H9 (cell line): ENCODE measurements around the gene DYNC2H1. TPM values are rescaled to one million over a fixed set of nuclear protein-coding genes. Genes with fewer than 3 reads are reported as not detected.

Experiments
- DNase-seq: peaks from one replicate; pipeline ENCODE4 v3.0.0-alpha.2; 2017
- H2AFZ ChIP-seq: one replicate; pipeline ENCODE4 v1.6.1; 2013; ENCODE audit warnings: mild to moderate bottlenecking, low read length, control low read depth, moderate library complexity
- H2AK5ac ChIP-seq: 2 replicates; pipeline ENCODE4 v1.6.1; 2013; ENCODE audit warnings: low read length, control low read depth, mixed read lengths; ENCODE audit not compliant: insufficient read length
- H2BK120ac ChIP-seq: one replicate; pipeline ENCODE4 v1.6.1; 2013; ENCODE audit warnings: low read depth, mild to moderate bottlenecking, low read length, control low read depth, inconsistent platforms; ENCODE audit not compliant: poor library complexity, severe bottlenecking
- H2BK12ac ChIP-seq: 2 replicates; pipeline ENCODE4 v1.6.1; 2013; ENCODE audit warnings: low read length, control low read depth, mixed read lengths, low read depth; ENCODE audit not compliant: insufficient read length
- H2BK15ac ChIP-seq: 2 replicates; pipeline ENCODE4 v1.6.1; 2013; ENCODE audit warnings: low read depth, low read length, control low read depth
- H2BK20ac ChIP-seq: one replicate; pipeline ENCODE4 v1.6.1; 2013; ENCODE audit warnings: low read depth, mild to moderate bottlenecking, low read length, control low read depth, inconsistent platforms; ENCODE audit not compliant: poor library complexity, severe bottlenecking
- H2BK5ac ChIP-seq: 2 replicates; pipeline ENCODE4 v1.6.1; 2013; ENCODE audit warnings: low read length, control low read depth, mixed read lengths; ENCODE audit not compliant: insufficient read length
- H3K14ac ChIP-seq: 2 replicates; pipeline ENCODE4 v1.6.1; 2013; ENCODE audit warnings: low read length, control low read depth; ENCODE audit not compliant: insufficient read depth
- H3K18ac ChIP-seq: 2 replicates; pipeline ENCODE4 v1.6.1; 2013; ENCODE audit warnings: low read depth, mild to moderate bottlenecking, mixed read lengths, low read length, control low read depth; ENCODE audit not compliant: insufficient read length
- H3K23ac ChIP-seq: 2 replicates; pipeline ENCODE4 v1.6.1; 2013; ENCODE audit warnings: low read length, control low read depth, mixed read lengths, low read depth; ENCODE audit not compliant: insufficient read length
- H3K23me2 ChIP-seq: 2 replicates; pipeline ENCODE4 v1.6.1; 2013; ENCODE audit warnings: low read depth, mild to moderate bottlenecking, mixed read lengths, low read length, control low read depth; ENCODE audit not compliant: insufficient read length, poor library complexity, severe bottlenecking
- H3K27ac ChIP-seq: 2 replicates; pipeline ENCODE4 v1.5.1; 2013; ENCODE audit warnings: low read length, control low read depth, mixed read lengths, low read depth; ENCODE audit not compliant: insufficient read length
- H3K27me3 ChIP-seq: 2 replicates; pipeline ENCODE4 v1.6.1; 2013; ENCODE audit warnings: low read length, control low read depth, inconsistent platforms; ENCODE audit not compliant: insufficient read depth
- H3K4ac ChIP-seq: 2 replicates; pipeline ENCODE4 v1.6.1; 2013; ENCODE audit warnings: low read depth, mild to moderate bottlenecking, control low read depth, inconsistent platforms, low read length, moderate library complexity
- H3K4me1 ChIP-seq: 2 replicates; pipeline ENCODE4 v1.6.1; 2013; ENCODE audit warnings: low read length, control low read depth, inconsistent platforms; ENCODE audit not compliant: insufficient read depth
- H3K4me2 ChIP-seq: 2 replicates; pipeline ENCODE4 v1.6.1; 2013; ENCODE audit warnings: low read length, control low read depth, mixed read lengths; ENCODE audit not compliant: insufficient read length, insufficient read depth
- H3K56ac ChIP-seq: 2 replicates; pipeline ENCODE4 v1.6.1; 2013; ENCODE audit warnings: low read depth, mild to moderate bottlenecking, mixed read lengths, low read length, control low read depth; ENCODE audit not compliant: insufficient read length
- H3K79me1 ChIP-seq: 2 replicates; pipeline ENCODE4 v1.6.1; 2013; ENCODE audit warnings: low read depth, mild to moderate bottlenecking, moderate library complexity, low read length, control low read depth, inconsistent platforms; ENCODE audit not compliant: insufficient read depth, poor library complexity, severe bottlenecking
- H3K79me2 ChIP-seq: 2 replicates; pipeline ENCODE4 v1.6.1; 2013; ENCODE audit warnings: low read length, control low read depth, inconsistent platforms; ENCODE audit not compliant: insufficient read depth
- H3K9ac ChIP-seq: 2 replicates; pipeline ENCODE4 v1.6.1; 2013; ENCODE audit warnings: low read length, control low read depth, mixed read lengths; ENCODE audit not compliant: insufficient read length; ENCODE audit errors: extremely low read depth
- H3K9me3 ChIP-seq: one replicate; pipeline ENCODE4 v1.6.1; 2013; ENCODE audit warnings: low read depth, low read length, inconsistent platforms; ENCODE audit not compliant: control insufficient read depth
- H3T11ph ChIP-seq: one replicate; pipeline ENCODE4 v1.6.1; 2013; ENCODE audit warnings: mild to moderate bottlenecking, low read length, control low read depth, inconsistent platforms
- H4K20me1 ChIP-seq: one replicate; pipeline ENCODE4 v1.6.1; 2013; ENCODE audit not compliant: control insufficient read depth, insufficient read length, insufficient read depth
- H4K5ac ChIP-seq: 2 replicates; pipeline ENCODE4 v1.6.1; 2013; ENCODE audit warnings: low read depth, mild to moderate bottlenecking, mixed read lengths, low read length, control low read depth; ENCODE audit not compliant: insufficient read length
- H4K8ac ChIP-seq: replicated peaks from 2 replicates; pipeline ENCODE4 v1.6.1; 2013; ENCODE audit warnings: low read length, control low read depth, mixed read lengths, low read depth; ENCODE audit not compliant: insufficient read length
- H4K91ac ChIP-seq: 2 replicates; pipeline ENCODE4 v1.6.1; 2013; ENCODE audit warnings: low read depth, mild to moderate bottlenecking, moderate library complexity, mixed read lengths, low read length, control low read depth; ENCODE audit not compliant: insufficient read length
- H3K27ac Mint-ChIP-seq, 3 experiments: 2 replicates in 2 of 3; 3 replicates in 1 of 3; pipeline ENCODE4 v1.8.0; 2020 to 2021; ENCODE audit warnings: mixed read lengths in 3 of 3, mild to moderate bottlenecking in 1 of 3, moderate library complexity in 1 of 3
- H3K27me3 Mint-ChIP-seq: 2 replicates; pipeline ENCODE4 v1.8.0; 2021; ENCODE audit warnings: low read depth, mild to moderate bottlenecking, moderate library complexity, mixed read lengths
- H3K36me3 Mint-ChIP-seq, 3 experiments: 2 replicates in 2 of 3; 3 replicates in 1 of 3; pipeline ENCODE4 v1.8.0; 2020 to 2021; ENCODE audit warnings: low read depth in 3 of 3, mixed read lengths in 3 of 3; ENCODE audit not compliant: insufficient read depth in 1 of 3
- H3K4me1 Mint-ChIP-seq, 2 experiments: 2 replicates each; pipeline ENCODE4 v1.8.0; 2020; ENCODE audit warnings: mixed read lengths in 2 of 2
- H3K4me3 Mint-ChIP-seq, 2 experiments: 2 replicates in 1 of 2; 3 replicates in 1 of 2; pipeline ENCODE4 v1.8.0; 2020 to 2021; ENCODE audit warnings: mild to moderate bottlenecking in 2 of 2, mixed read lengths in 2 of 2, moderate library complexity in 1 of 2
- H3K9me3 Mint-ChIP-seq, 2 experiments: 2 replicates in 1 of 2; 3 replicates in 1 of 2; pipeline ENCODE4 v1.8.0; 2020; ENCODE audit warnings: mild to moderate bottlenecking in 2 of 2, mixed read lengths in 2 of 2, moderate library complexity in 1 of 2
- CTCF ChIP-seq: fragments of 200-600 bp; sonication (generic); conservative IDR thresholded peaks from 3 replicates; pipeline ENCODE4 v1.8.0; 2021; ENCODE audit warnings: antibody characterized with exemption, mild to moderate bottlenecking
- WGBS: extraction: QIAGEN DNeasy Blood & Tissue Kit; methylation state at CpG from one replicate; pipeline ENCODE4 v1.1.7; 2013; ENCODE audit warnings: missing lambda C conversion rate, low lambda C conversion rate, mixed read lengths; ENCODE audit not compliant: insufficient read length; ENCODE audit errors: extremely low coverage; 5-methylcytosine and 5-hydroxymethylcytosine counted together
- total RNA-seq: library from RNA; stranded (reverse); gene quantifications from 2 replicates; pipeline ENCODE4 v1.2.1, GENCODE V29; 2021

The DYNC2H1 gene
- total RNA-seq, 1 experiment from 2014 or later, result 13.2 TPM

GRCh38 chr11:103111400-103111799 lies 2.2 kb downstream of the DYNC2H1 start:
- no peak overlapping the region for H3K4me2 ChIP-seq
- H3K4me3 Mint-ChIP-seq, result no peak overlapping the region
- TF ChIP-seq CTCF, result no peak

More at GRCh38 chr11:103111400-103111799, 2.2 kb downstream of the DYNC2H1 start:
- H2BK20ac ChIP-seq, result no peak overlapping the region
- no peak overlapping the region for H3K9ac ChIP-seq
- 100% methylated on average over 1 of the region's 5 CpGs for WGBS
- H3K4ac ChIP-seq, result no peak overlapping the region
- no peaks in the 10 kb centered on the region for H3K9me3 ChIP-seq
- H3K4me1 Mint-ChIP-seq, result peaks cover 2% of the 10 kb centered on the region in 2 experiments; a peak in 2 of 4 replicates
- DNase-seq, result no peak
- no peak overlapping the region for H2BK15ac ChIP-seq
- peaks cover 9 to 15% (median 9%) of the 10 kb centered on the region in 3 experiments; a peak in 6 of 7 replicates for H3K36me3 Mint-ChIP-seq
- no peak overlapping the region for H4K8ac ChIP-seq
- no peak overlapping the region for H4K91ac ChIP-seq
- H3T11ph ChIP-seq, result no peak overlapping the region
- H4K5ac ChIP-seq, result no peak overlapping the region
- no peaks in the 10 kb centered on the region for H3K27me3 ChIP-seq
- H3K79me1 ChIP-seq, result no peaks in the 10 kb centered on the region
- no peak overlapping the region for H2BK5ac ChIP-seq
- H3K23me2 ChIP-seq, result peaks cover 6% of the 10 kb centered on the region
- no peak overlapping the region for H2BK120ac ChIP-seq
- H3K4me1 ChIP-seq, result no peaks in the 10 kb centered on the region
- H3K18ac ChIP-seq, result no peak overlapping the region
- no peak overlapping the region for H3K27ac ChIP-seq
- H3K27ac Mint-ChIP-seq, result no peak overlapping the region
- H3K9me3 Mint-ChIP-seq, result no peaks in the 10 kb centered on the region
- H4K20me1 ChIP-seq, result no peaks in the 10 kb centered on the region
- no peak overlapping the region for H3K56ac ChIP-seq
- H2AK5ac ChIP-seq, result no peak overlapping the region
- no peak overlapping the region for H2AFZ ChIP-seq
- no peaks in the 10 kb centered on the region for H3K27me3 Mint-ChIP-seq
- no peak overlapping the region for H3K23ac ChIP-seq
- no peak overlapping the region for H3K14ac ChIP-seq
- no peak overlapping the region for H2BK12ac ChIP-seq
- no peaks in the 10 kb centered on the region for H3K79me2 ChIP-seq
